Measurements from ENCODE around the gene ALDH6A1. TPM values are rescaled to one million over a fixed set of nuclear protein-coding genes. Genes with fewer than 3 reads are reported as not detected.

Gene ALDH6A1
- total RNA-seq, 1 donor = 27.0 TPM

DNA sequence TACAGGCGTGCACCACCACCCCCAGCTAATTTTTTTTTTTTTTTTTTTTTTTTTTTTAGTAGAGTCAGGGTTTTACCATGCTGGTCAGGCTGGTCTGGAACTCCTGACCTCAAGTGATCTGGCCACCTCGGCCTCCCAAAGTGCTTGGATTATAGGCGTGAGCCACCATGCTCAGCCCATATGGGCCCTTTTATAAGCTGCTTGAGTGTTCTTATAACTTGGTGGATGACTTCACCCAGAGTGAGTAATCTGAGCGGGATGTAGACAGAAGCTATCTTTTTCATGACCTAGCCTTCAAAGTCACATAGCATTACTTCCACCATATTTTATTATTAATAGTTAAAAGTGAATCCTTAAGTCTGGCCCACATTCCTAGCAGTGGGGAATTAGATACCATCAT lies 48.7 kb downstream of the ALDH6A1 start:
- no peak overlapping the region for H3K4me3 ChIP-seq (ENCODE audit: low read depth, low read length)
- TF ChIP-seq, protein P1, sequence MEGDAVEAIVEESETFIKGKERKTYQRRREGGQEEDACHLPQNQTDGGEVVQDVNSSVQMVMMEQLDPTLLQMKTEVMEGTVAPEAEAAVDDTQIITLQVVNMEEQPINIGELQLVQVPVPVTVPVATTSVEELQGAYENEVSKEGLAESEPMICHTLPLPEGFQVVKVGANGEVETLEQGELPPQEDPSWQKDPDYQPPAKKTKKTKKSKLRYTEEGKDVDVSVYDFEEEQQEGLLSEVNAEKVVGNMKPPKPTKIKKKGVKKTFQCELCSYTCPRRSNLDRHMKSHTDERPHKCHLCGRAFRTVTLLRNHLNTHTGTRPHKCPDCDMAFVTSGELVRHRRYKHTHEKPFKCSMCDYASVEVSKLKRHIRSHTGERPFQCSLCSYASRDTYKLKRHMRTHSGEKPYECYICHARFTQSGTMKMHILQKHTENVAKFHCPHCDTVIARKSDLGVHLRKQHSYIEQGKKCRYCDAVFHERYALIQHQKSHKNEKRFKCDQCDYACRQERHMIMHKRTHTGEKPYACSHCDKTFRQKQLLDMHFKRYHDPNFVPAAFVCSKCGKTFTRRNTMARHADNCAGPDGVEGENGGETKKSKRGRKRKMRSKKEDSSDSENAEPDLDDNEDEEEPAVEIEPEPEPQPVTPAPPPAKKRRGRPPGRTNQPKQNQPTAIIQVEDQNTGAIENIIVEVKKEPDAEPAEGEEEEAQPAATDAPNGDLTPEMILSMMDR (IDR thresholded peaks at IDR 0.05; ENCODE audit: insufficient read depth, low read length) = no peak
- DNase-seq (ENCODE audit: low read depth) = peak; percentile 8

- H3K4me3 ChIP-seq (ENCODE audit: low read depth, low read length) = no peak overlapping the region
- TF ChIP-seq, protein P1 (IDR thresholded peaks at IDR 0.05; ENCODE audit: insufficient read depth, low read length) = no peak
- DNase-seq (ENCODE audit: low read depth) = no peak
Measured at GRCh38 chr14:74034572-74034971, 49.7 kb downstream of the ALDH6A1 start.

DNA sequence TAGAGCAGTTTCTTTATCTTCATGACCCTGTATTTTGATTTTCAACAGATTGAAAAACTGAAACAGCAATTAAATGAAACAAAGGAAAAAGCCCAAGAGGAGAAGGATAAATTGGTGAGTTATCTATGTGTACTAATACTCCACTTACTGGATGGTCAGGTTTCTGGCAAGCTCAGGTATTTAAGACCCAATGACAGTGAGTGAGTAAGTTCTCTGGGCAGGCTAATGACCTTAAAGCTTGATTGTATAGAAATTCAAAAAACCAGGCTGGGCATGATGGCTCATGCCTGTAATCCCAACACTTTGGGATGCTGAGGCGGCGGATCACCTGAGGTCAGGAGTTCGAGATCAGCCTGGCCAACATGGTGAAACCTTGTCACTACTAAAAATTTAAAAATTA lies 55.1 kb downstream of the ALDH6A1 start:
- H3K4me3 ChIP-seq (ENCODE audit: low read depth, low read length) = no peak overlapping the region
- DNase-seq (ENCODE audit: low read depth) = no peak
- TF ChIP-seq, protein P1 (IDR thresholded peaks at IDR 0.05; ENCODE audit: insufficient read depth, low read length) = no peak

DNA sequence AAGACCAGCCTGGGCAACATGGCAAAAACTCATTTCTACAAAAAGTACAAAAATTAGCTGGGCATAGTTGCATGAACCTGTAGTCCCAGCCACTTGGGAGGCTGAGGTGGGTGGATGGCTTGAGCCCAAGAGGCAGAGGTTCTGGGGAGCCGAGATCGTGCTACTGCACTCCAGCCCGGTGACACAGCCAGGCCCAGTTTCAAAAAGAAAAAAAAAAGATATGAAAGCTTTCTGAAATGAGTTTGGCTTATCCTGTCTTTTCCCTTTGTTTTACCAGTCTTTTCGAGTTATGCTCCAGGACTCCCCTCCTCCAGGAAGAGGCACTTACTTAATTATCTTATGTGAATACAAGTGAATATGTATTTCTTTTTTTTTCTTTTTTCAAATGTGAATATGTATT lies 61.9 kb downstream of the ALDH6A1 start:
- TF ChIP-seq, protein P1 (IDR thresholded peaks at IDR 0.05; ENCODE audit: insufficient read depth, low read length) = no peak
- no peak overlapping the region for H3K4me3 ChIP-seq (ENCODE audit: low read depth, low read length)
- DNase-seq (ENCODE audit: low read depth) = no peak

- peak overlapping the region; percentile 92 for H3K4me3 ChIP-seq (ENCODE audit: low read depth, low read length)
- peak; percentile 59 for DNase-seq (ENCODE audit: low read depth)
- TF ChIP-seq, protein P1 (IDR thresholded peaks at IDR 0.05; ENCODE audit: insufficient read depth, low read length) = no peak
Measured at GRCh38 chr14:74019408-74020137, 64.7 kb downstream of the ALDH6A1 start.

DNA sequence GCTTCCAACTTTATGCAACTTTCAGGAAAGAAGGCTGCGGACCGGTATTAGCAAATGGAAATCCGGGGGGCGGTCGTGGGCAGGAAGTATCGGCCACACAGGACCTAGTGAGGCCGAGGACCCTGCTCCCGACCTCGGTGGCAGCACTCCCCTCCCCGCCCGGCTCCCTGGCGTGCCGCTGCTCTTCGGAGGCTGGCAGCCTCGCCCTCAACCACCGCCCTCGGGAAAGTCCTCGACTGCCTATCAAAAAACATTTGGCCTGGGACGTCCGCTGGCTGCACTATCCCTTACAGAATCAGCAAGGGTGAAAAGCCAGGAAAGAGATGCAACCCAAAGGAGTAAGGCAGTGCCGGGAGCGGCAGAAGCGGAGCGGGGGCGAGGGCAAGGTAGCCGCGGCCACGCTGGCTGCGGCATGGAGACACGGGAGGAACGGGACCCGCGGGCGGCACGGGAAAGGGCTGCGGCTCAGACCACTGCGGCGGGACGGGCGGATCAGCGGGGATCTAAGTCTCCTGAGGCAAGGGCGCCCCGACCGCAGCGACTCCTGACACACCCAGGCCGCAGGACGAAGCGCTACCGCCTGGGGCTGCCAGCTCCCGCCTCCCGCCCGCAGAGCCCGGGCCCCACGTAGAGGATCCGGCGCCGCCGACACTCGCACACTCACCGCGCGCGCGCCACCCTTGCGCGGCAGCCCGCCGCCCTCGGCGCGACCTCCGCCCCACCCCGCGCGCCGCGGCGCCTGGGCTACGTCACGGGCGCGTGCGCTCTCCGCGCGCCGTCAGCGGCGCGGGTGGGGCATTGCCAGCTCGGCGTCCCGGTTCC lies 65.5 kb downstream of the ALDH6A1 start, which contains the start of the genes BBOF1 and ENTPD5:
Gene BBOF1 (plus strand): TSS at position 764 of the 822 bp plus-strand sequence. CDS start 130 bp downstream, outside the sequence.
Gene ENTPD5 (minus strand): TSS at position 703 of the 822 bp plus-strand sequence. CDS start 31,186 bp downstream, outside the sequence.
- DNase-seq (ENCODE audit: low read depth) = peak; percentile 76
- TF ChIP-seq, protein P1 (IDR thresholded peaks at IDR 0.05; ENCODE audit: insufficient read depth, low read length) = no peak
- peak within 1 kb of the TSS; percentile 92 for H3K4me3 ChIP-seq (ENCODE audit: low read depth, low read length)
